HG02763 (cell line): ENCODE data around the gene MAST1.
A peak's percentile ranks its signal among the peaks of the same experiment; 100 is the strongest.
"Not testable (repeated sequence)": the region's sequence is repeated elsewhere in the genome, so short reads cannot be mapped to it uniquely, and the experiment has no call there.

ENCODE experiments used
- ATAC-seq: cut with Tn5 transposase; IDR thresholded peaks from one replicate; pipeline ENCODE4 v1.9.1; 2021; ENCODE audit warnings: mild to moderate bottlenecking, moderate library complexity; ENCODE audit not compliant: unreplicated experiment

MAST1 gene

GRCh38 chr19:12838182-12838885, at the start of gene MAST1:
MAST1 (plus strand) TSS chr19:12838515; CDS start chr19:12838573, 58 bp downstream.
- no peak for ATAC-seq

- ATAC-seq, result no peak
Measured at GRCh38 chr19:12788682-12789097, 49.6 kb upstream of the MAST1 start.

- ATAC-seq, result no peak
Measured at GRCh38 chr19:12789098-12789903, 49.0 kb upstream of the MAST1 start.

GRCh38 chr19:12789904-12790619, 48.3 kb upstream of the MAST1 start:
- peak; percentile 40 for ATAC-seq

GRCh38 chr19:12790628-12791344, 47.5 kb upstream of the MAST1 start:
- ATAC-seq, result no peak

- peak; percentile 31 for ATAC-seq
Measured at GRCh38 chr19:12791345-12792050, 46.8 kb upstream of the MAST1 start, which contains the start of gene JUNB. JUNB (plus strand) TSS chr19:12791486; CDS start chr19:12791772, 286 bp downstream.

- no peak for ATAC-seq
Measured at GRCh38 chr19:12792051-12792852, 46.1 kb upstream of the MAST1 start.

GRCh38 chr19:12792853-12793289, 45.4 kb upstream of the MAST1 start:
- ATAC-seq, result no peak

- peak; percentile 34 for ATAC-seq
Measured at GRCh38 chr19:12793290-12794195, 44.8 kb upstream of the MAST1 start.

GRCh38 chr19:12794196-12794941, 43.9 kb upstream of the MAST1 start:
- ATAC-seq, result no peak

GRCh38 chr19:12794971-12795381, 43.3 kb upstream of the MAST1 start:
- ATAC-seq, result no peak

GRCh38 chr19:12796146-12797071, 41.9 kb upstream of the MAST1 start:
- no peak for ATAC-seq

- ATAC-seq, result no peak
Measured at GRCh38 chr19:12797141-12797587, 41.2 kb upstream of the MAST1 start.

GRCh38 chr19:12797607-12798006, 40.7 kb upstream of the MAST1 start:
- not testable (repeated sequence) for ATAC-seq

- ATAC-seq, result no peak
Measured at GRCh38 chr19:12799742-12800465, 38.4 kb upstream of the MAST1 start.

GRCh38 chr19:12800466-12800770, 37.9 kb upstream of the MAST1 start:
- no peak for ATAC-seq
